Liver (tissue), 9 donors: ENCODE measurements around the gene PSME3IP1. TPM values are rescaled to one million over a fixed set of nuclear protein-coding genes. Genes with fewer than 3 reads are reported as not detected.

Experiments
- DNase-seq: peaks from one replicate; pipeline ENCODE4 v3.0.0-alpha.2; 2017; ENCODE audit warnings: low spot score
- H3K27ac ChIP-seq, 2 donors: one replicate each; pipeline ENCODE4 v1.7.0; 2013; ENCODE audit warnings: inconsistent platforms in 2 of 2, low read length in 2 of 2, control low read depth in 1 of 2, low read depth in 1 of 2, mild to moderate bottlenecking in 1 of 2
- H3K27me3 ChIP-seq, 4 donors: one replicate each; pipeline versions ENCODE4 v1.6.1 to v1.7.0; 2013; ENCODE audit warnings: low read length in 3 of 4, inconsistent platforms in 1 of 4, mild to moderate bottlenecking in 1 of 4, moderate library complexity in 1 of 4; ENCODE audit not compliant: control insufficient read depth in 4 of 4, insufficient read depth in 4 of 4
- H3K36me3 ChIP-seq, 4 donors: one replicate each; pipeline versions ENCODE4 v1.6.1 to v1.7.0; 2013; ENCODE audit warnings: low read length in 3 of 4, mild to moderate bottlenecking in 3 of 4, low read depth in 1 of 4, moderate library complexity in 1 of 4; ENCODE audit not compliant: control insufficient read depth in 4 of 4, insufficient read depth in 3 of 4
- H3K4me1 ChIP-seq, 4 donors: one replicate each; pipeline versions ENCODE4 v1.6.1 to v1.7.0; 2013; ENCODE audit warnings: low read length in 3 of 4, mild to moderate bottlenecking in 3 of 4, moderate library complexity in 1 of 4; ENCODE audit not compliant: control insufficient read depth in 4 of 4, insufficient read depth in 4 of 4
- H3K4me3 ChIP-seq, 3 donors: one replicate each; pipeline versions ENCODE4 v1.6.1 to v1.7.0; 2013; ENCODE audit warnings: low read length in 3 of 3, control low read depth in 1 of 3, low read depth in 1 of 3, mild to moderate bottlenecking in 1 of 3
- H3K9ac ChIP-seq, 2 donors: one replicate each; pipeline ENCODE4 v1.7.0; 2013; ENCODE audit warnings: low read length in 2 of 2, mild to moderate bottlenecking in 2 of 2, moderate library complexity in 2 of 2, control low read depth in 1 of 2, low read depth in 1 of 2
- H3K9me3 ChIP-seq, 4 donors: one replicate each; pipeline versions ENCODE4 v1.6.1 to v1.7.0; 2013; ENCODE audit warnings: low read length in 3 of 4; ENCODE audit not compliant: control insufficient read depth in 4 of 4
- ATF3 ChIP-seq: IDR thresholded peaks from 2 replicates; pipeline ENCODE4 v1.6.1; 2016; ENCODE audit warnings: antibody characterized with exemption
- CTCF ChIP-seq: fragments of 150-350 bp; IDR thresholded peaks from 2 replicates; pipeline ENCODE4 v1.5.1; 2017; ENCODE audit warnings: improper control_type of control experiment, low read depth, low read length; ENCODE audit not compliant: missing input control
- EGR1 ChIP-seq, 2 donors: IDR thresholded peaks; 2 replicates each; pipeline ENCODE4 v1.6.1; 2016 to 2018; ENCODE audit warnings: antibody characterized with exemption in 2 of 2, low read depth in 2 of 2
- FOXA1 ChIP-seq: IDR thresholded peaks from 2 replicates; pipeline ENCODE4 v1.6.1; 2016; ENCODE audit warnings: antibody characterized with exemption
- FOXA2 ChIP-seq: IDR thresholded peaks from 2 replicates; pipeline ENCODE4 v1.6.1; 2016; ENCODE audit warnings: antibody characterized with exemption
- GABPA ChIP-seq, 2 donors: IDR thresholded peaks in 1 of 2; conservative IDR thresholded peaks in 1 of 2; 2 replicates each; pipeline ENCODE4 v1.6.1; 2016; ENCODE audit warnings: antibody characterized with exemption in 2 of 2, mild to moderate bottlenecking in 1 of 2, moderate library complexity in 1 of 2
- HNF4A ChIP-seq, 2 donors: conservative IDR thresholded peaks; 2 replicates each; pipeline ENCODE4 v1.6.1; 2016; ENCODE audit warnings: antibody characterized with exemption in 2 of 2, mild to moderate bottlenecking in 2 of 2
- HNF4G ChIP-seq: IDR thresholded peaks from 2 replicates; pipeline ENCODE4 v1.6.1; 2016; ENCODE audit warnings: antibody characterized with exemption
- JUND ChIP-seq, 2 donors: IDR thresholded peaks; 2 replicates each; pipeline ENCODE4 v1.6.1; 2016; ENCODE audit warnings: antibody characterized with exemption in 2 of 2
- MAX ChIP-seq: IDR thresholded peaks from 2 replicates; pipeline ENCODE4 v1.6.1; 2016; ENCODE audit warnings: antibody characterized with exemption
- NR2F2 ChIP-seq: IDR thresholded peaks from 2 replicates; pipeline ENCODE4 v1.6.1; 2016; ENCODE audit warnings: antibody characterized with exemption
- REST ChIP-seq: IDR thresholded peaks from 2 replicates; pipeline ENCODE4 v1.6.1; 2016; ENCODE audit warnings: antibody characterized with exemption, mild to moderate bottlenecking
- RXRA ChIP-seq, 2 donors: IDR thresholded peaks; 2 replicates each; pipeline ENCODE4 v1.6.1; 2017 to 2018; ENCODE audit warnings: antibody characterized with exemption in 2 of 2, mild to moderate bottlenecking in 1 of 2
- SP1 ChIP-seq: IDR thresholded peaks from 2 replicates; pipeline ENCODE4 v1.6.1; 2018; ENCODE audit warnings: antibody characterized with exemption, mild to moderate bottlenecking
- TAF1 ChIP-seq: conservative IDR thresholded peaks from 2 replicates; pipeline ENCODE4 v1.6.1; 2016; ENCODE audit warnings: antibody characterized with exemption, mild to moderate bottlenecking
- YY1 ChIP-seq: IDR thresholded peaks from 2 replicates; pipeline ENCODE4 v1.6.1; 2016; ENCODE audit warnings: antibody characterized with exemption, mild to moderate bottlenecking
- ZBTB33 ChIP-seq: IDR thresholded peaks from 2 replicates; pipeline ENCODE4 v1.6.1; 2016; ENCODE audit warnings: antibody characterized with exemption
- WGBS: extraction: QIAGEN DNeasy Blood & Tissue Kit; methylation state at CpG from one replicate; pipeline ENCODE4 v1.1.7; 2013; 5-methylcytosine and 5-hydroxymethylcytosine counted together
- polyA plus RNA-seq, 2 donors: library from polyadenylated mRNA; stranded (reverse) in 1 of 2; unstranded in 1 of 2; fragments of 200-250 nt in 1 of 2; fragments of >200 nt in 1 of 2; fragmentation: Nextera tagmentation in 1 of 2; extraction: Ambion mirVana in 1 of 2; gene quantifications; one replicate each; pipeline versions ENCODE4 v1.2.1 to v1.2.3, GENCODE V29; 2013 to 2015
- total RNA-seq, 2 donors: library from RNA; depleted of rRNA; stranded (reverse); fragments of >200 nt; gene quantifications; one replicate each; pipeline ENCODE4 v1.2.3, GENCODE V29; 2014
- donor health status: healthy.
- donor health status: healthy.
- donor health status: healthy.
- donor health status: healthy.
- donor health status: healthy.

PSME3IP1 gene
- total and polyA plus RNA-seq, 4 donors = 25.0 to 34.7 (median 25.8) TPM

GRCh38 chr16:57148481-57148880, 37.4 kb downstream of the PSME3IP1 start:
- no peaks in the 10 kb centered on the region for H3K27me3 ChIP-seq
- H3K27ac ChIP-seq = no peak overlapping the region
- no peak overlapping the region for H3K9ac ChIP-seq
- H3K36me3 ChIP-seq = peaks cover under 1 to 14% (median 8%) of the 10 kb centered on the region in 4 donors
- no peak overlapping the region for H3K4me3 ChIP-seq
- peaks cover 0 to 18% (median under 1%) of the 10 kb centered on the region in 4 donors for H3K4me1 ChIP-seq
- WGBS = 96% methylated on average over 6 of the region's 6 CpGs
- no peak for DNase-seq
- TF ChIP-seq JUND (IDR thresholded peaks at IDR 0.05) = no peak
- no peak for TF ChIP-seq MAX
- TF ChIP-seq TAF1 = no peak
- TF ChIP-seq ATF3 = no peak
- no peak for TF ChIP-seq FOXA2
- TF ChIP-seq SP1 = no peak
- TF ChIP-seq YY1 = no peak
- TF ChIP-seq FOXA1 = no peak
- no peak for TF ChIP-seq REST
- no peak for TF ChIP-seq ZBTB33
- TF ChIP-seq NR2F2 = no peak
- TF ChIP-seq RXRA (IDR thresholded peaks at IDR 0.05) = no peak
- TF ChIP-seq GABPA (IDR thresholded peaks at IDR 0.05 in 1 of 2, conservative IDR thresholded peaks at IDR 0.05 in 1 of 2) = no peak
- no peak for TF ChIP-seq CTCF
- TF ChIP-seq HNF4A (conservative IDR thresholded peaks at IDR 0.05) = no peak
- TF ChIP-seq HNF4G = no peak
- TF ChIP-seq EGR1 (IDR thresholded peaks at IDR 0.05; ENCODE audit: low read depth in 2 of 2) = no peak
- no peaks in the 10 kb centered on the region for H3K9me3 ChIP-seq
